ENCODE measurements around the gene TPSB2.
A peak's percentile ranks its signal among the peaks of the same experiment; 100 is the strongest.
"Not testable (repeated sequence)": the region's sequence is repeated elsewhere in the genome, so short reads cannot be mapped to it uniquely, and the experiment has no call there.

The TPSB2 gene

DNA sequence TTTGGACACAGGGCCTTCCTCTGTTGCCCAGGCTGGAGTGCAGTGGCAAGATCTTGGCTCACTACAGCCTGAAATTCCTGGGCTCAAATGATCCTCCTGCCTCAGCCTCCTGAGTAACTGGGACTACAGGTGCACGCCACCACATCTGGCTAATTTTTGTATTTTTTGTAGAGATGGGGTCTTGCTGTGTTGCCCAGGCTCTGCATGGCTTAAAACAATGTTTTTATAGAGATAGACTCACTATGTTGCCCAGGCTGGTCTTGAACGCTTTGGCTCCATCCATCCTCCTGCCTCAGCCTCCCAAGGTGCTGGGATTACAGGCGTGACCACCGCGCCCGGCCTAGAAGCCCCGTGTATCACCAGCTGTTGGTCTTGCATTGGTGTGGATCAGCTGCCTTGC is 39.4 kb upstream of the TPSB2 start:
- H3K4me1 ChIP-seq (ENCODE audit: control insufficient read depth, insufficient read depth, low read length) = peaks cover 12% of the 10 kb centered on the region
- H3K36me3 ChIP-seq (ENCODE audit: control insufficient read depth in 2 of 2, insufficient read depth in 1 of 2, low read length in 2 of 2); H3K4me3 ChIP-seq (ENCODE audit: low read depth, low read length); POLR2A ChIA-PET; H3K27ac ChIP-seq (ENCODE audit: extremely low read depth, low read depth, low read length); H3K9me3 ChIP-seq (ENCODE audit: control insufficient read depth, insufficient read depth, low read depth, low read length); CTCF ChIA-PET: not testable (repeated sequence)
- TF ChIP-seq ZNF121 (tag by site-specific recombination; IDR thresholded peaks at IDR 0.05) = peak; percentile 97

GRCh38 chr16:1265826-1266225 is 35.8 kb upstream of the TPSB2 start:
- H3K36me3 ChIP-seq (ENCODE audit: control insufficient read depth in 2 of 2, insufficient read depth in 1 of 2, low read length in 2 of 2) = no peaks in the 10 kb centered on the region
- no peaks in the 10 kb centered on the region for H3K9me3 ChIP-seq (ENCODE audit: control insufficient read depth, insufficient read depth, low read depth, low read length)
- ChIA-PET POLR2A (no interaction called here), CTCF (interaction anchor here (1.1 kb wide), 1 partner anchor 35 kb away, joined by 4 read pairs; no protein-coding TSS in a partner anchor)
- TF ChIP-seq ZNF843 (tag by site-specific recombination; IDR thresholded peaks at IDR 0.05) (no peak), ZNF121 (tag by site-specific recombination; IDR thresholded peaks at IDR 0.05) (no peak)
- no peak overlapping the region for H3K27ac ChIP-seq (ENCODE audit: extremely low read depth, low read depth, low read length)
- H3K4me1 ChIP-seq (ENCODE audit: control insufficient read depth, insufficient read depth, low read length) = no peaks in the 10 kb centered on the region
- no peak overlapping the region for H3K4me3 ChIP-seq (ENCODE audit: low read depth, low read length)

GRCh38 chr16:1265090-1265630 is 35.2 kb upstream of the TPSB2 start:
- no peaks in the 10 kb centered on the region for H3K9me3 ChIP-seq (ENCODE audit: control insufficient read depth, insufficient read depth, low read depth, low read length)
- CTCF ChIA-PET = interaction anchor here (1.1 kb wide), 1 partner anchor 35 kb away, joined by 4 read pairs; no protein-coding TSS in a partner anchor
- H3K27ac ChIP-seq (ENCODE audit: extremely low read depth, low read depth, low read length) = no peak overlapping the region
- POLR2A ChIA-PET = no interaction called here
- TF ChIP-seq ZFP3 (tag by site-specific recombination; IDR thresholded peaks at IDR 0.05; ENCODE audit: low read depth) = no peak
- TF ChIP-seq, protein P1, sequence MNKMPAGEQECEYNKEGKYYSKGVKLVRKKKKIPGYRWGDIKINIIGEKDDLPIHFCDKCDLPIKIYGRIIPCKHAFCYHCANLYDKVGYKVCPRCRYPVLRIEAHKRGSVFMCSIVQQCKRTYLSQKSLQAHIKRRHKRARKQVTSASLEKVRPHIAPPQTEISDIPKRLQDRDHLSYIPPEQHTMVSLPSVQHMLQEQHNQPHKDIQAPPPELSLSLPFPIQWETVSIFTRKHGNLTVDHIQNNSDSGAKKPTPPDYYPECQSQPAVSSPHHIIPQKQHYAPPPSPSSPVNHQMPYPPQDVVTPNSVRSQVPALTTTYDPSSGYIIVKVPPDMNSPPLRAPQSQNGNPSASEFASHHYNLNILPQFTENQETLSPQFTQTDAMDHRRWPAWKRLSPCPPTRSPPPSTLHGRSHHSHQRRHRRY (tag by site-specific recombination; IDR thresholded peaks at IDR 0.05) = no peak
- no peak for TF ChIP-seq ZNF664 (tag by site-specific recombination; IDR thresholded peaks at IDR 0.05)
- no peak for TF ChIP-seq ZNF514 (tag by site-specific recombination; IDR thresholded peaks at IDR 0.05)
- no peak for TF ChIP-seq ZNF202 (tag by site-specific recombination; IDR thresholded peaks at IDR 0.05; ENCODE audit: borderline replicate concordance)
- no peak for TF ChIP-seq MZF1 (tag by site-specific recombination; IDR thresholded peaks at IDR 0.05; ENCODE audit: borderline replicate concordance)
- TF ChIP-seq ZNF292 (tag by site-specific recombination; IDR thresholded peaks at IDR 0.05; ENCODE audit: borderline replicate concordance, low read depth) = no peak
- TF ChIP-seq, protein P2, sequence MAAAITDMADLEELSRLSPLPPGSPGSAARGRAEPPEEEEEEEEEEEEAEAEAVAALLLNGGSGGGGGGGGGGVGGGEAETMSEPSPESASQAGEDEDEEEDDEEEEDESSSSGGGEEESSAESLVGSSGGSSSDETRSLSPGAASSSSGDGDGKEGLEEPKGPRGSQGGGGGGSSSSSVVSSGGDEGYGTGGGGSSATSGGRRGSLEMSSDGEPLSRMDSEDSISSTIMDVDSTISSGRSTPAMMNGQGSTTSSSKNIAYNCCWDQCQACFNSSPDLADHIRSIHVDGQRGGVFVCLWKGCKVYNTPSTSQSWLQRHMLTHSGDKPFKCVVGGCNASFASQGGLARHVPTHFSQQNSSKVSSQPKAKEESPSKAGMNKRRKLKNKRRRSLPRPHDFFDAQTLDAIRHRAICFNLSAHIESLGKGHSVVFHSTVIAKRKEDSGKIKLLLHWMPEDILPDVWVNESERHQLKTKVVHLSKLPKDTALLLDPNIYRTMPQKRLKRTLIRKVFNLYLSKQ (tag by site-specific recombination; IDR thresholded peaks at IDR 0.05; ENCODE audit: borderline replicate concordance) = no peak
- no peaks in the 10 kb centered on the region for H3K36me3 ChIP-seq (ENCODE audit: control insufficient read depth in 2 of 2, insufficient read depth in 1 of 2, low read length in 2 of 2)
- no peak overlapping the region for H3K4me3 ChIP-seq (ENCODE audit: low read depth, low read length)
- no peaks in the 10 kb centered on the region for H3K4me1 ChIP-seq (ENCODE audit: control insufficient read depth, insufficient read depth, low read length)

DNA sequence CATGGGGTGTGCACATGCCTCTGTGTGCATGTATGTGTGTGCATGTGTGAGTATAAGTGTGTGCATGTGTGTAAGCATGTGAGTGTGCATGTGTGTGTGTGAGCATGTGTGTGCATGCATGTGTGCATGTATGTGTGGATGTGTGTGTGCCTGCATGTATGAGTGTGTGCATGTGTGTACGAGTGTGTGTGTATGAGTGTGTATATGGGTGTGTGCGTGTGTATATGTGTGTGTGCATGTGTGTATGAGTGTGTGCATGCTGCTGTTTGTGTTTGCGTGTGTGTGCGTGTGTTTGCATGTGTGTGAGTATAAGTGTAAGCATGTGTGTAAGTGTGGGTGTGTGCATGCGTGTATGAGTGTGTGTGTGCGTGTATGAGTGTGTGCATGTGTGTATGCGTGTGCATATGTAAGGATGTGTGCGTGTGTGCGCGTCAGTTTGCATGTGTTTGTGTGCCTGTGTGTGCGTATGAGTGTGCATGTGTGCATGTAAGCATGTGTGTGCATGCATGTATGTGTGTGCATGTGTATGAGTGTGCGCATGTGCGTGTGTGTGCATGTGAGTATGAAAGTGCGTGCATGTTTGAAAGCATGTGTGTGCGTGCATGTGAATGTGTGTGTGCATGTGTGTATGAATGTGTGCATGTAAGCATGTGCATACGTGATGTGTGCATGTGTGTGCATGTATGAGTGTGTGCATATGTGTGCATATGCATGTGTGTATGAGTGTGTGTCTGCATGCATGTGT is 34.5 kb upstream of the TPSB2 start:
- Histone ChIP-seq H3K27ac (ENCODE audit: extremely low read depth, low read depth, low read length) (no peak overlapping the region), H3K9me3 (ENCODE audit: control insufficient read depth, insufficient read depth, low read depth, low read length) (no peaks in the 10 kb centered on the region), H3K4me1 (ENCODE audit: control insufficient read depth, insufficient read depth, low read length) (no peaks in the 10 kb centered on the region), H3K4me3 (ENCODE audit: low read depth, low read length) (no peak overlapping the region), H3K36me3 (ENCODE audit: control insufficient read depth in 2 of 2, insufficient read depth in 1 of 2, low read length in 2 of 2) (no peaks in the 10 kb centered on the region)
- ChIA-PET CTCF (interaction anchor here (1.1 kb wide), 1 partner anchor 36 kb away, joined by 4 read pairs; no protein-coding TSS in a partner anchor), POLR2A (no interaction called here)
- TF ChIP-seq ZNF37A (tag by site-specific recombination; IDR thresholded peaks at IDR 0.05) (no peak), ZNF558 (tag by site-specific recombination; IDR thresholded peaks at IDR 0.05) (no peak), SCRT1 (tag by site-specific recombination; IDR thresholded peaks at IDR 0.05; ENCODE audit: borderline replicate concordance) (no peak), ZNF580 (tag by site-specific recombination; IDR thresholded peaks at IDR 0.05) (no peak), ZNF747 (tag by site-specific recombination; IDR thresholded peaks at IDR 0.05) (no peak), ZNF629 (tag by site-specific recombination; IDR thresholded peaks at IDR 0.05) (no peak), ZNF341 (tag by site-specific recombination; IDR thresholded peaks at IDR 0.05; ENCODE audit: low read depth) (no peak), ZNF324 (tag by site-specific recombination; IDR thresholded peaks at IDR 0.05) (no peak), YY2 (tag by site-specific recombination; IDR thresholded peaks at IDR 0.05) (0 out of 2 replicates have a peak, but pooled peaks have one; percentile 17), ZNF776 (tag by site-specific recombination; IDR thresholded peaks at IDR 0.05; ENCODE audit: borderline replicate concordance) (peak; percentile 29; the same call in 1 of the 2 replicates), ZNF48 (tag by site-specific recombination; IDR thresholded peaks at IDR 0.05) (no peak), GLIS2 (tag by site-specific recombination; IDR thresholded peaks at IDR 0.05) (no peak), ZNF449 (tag by site-specific recombination; IDR thresholded peaks at IDR 0.05) (no peak)
